K562 (cell line): Measurements from ENCODE around the gene WDR27. TPM values are rescaled to one million over a fixed set of nuclear protein-coding genes. Genes with fewer than 3 reads are reported as not detected.

ENCODE experiments used
- EGR1 ChIP-seq: fragments of 450-650 bp; conservative IDR thresholded peaks from 2 replicates; pipeline ENCODE4 v1.6.1; 2017; ENCODE audit warnings: mild to moderate bottlenecking
- GABPB2 ChIP-seq: fragments of 250-450 bp; sonication (Bioruptor Pico); conservative IDR thresholded peaks from 2 replicates; pipeline ENCODE4 v1.5.1; 2021; ENCODE audit warnings: mild to moderate bottlenecking
- KHSRP ChIP-seq: fragments of 450-650 bp; IDR thresholded peaks from 2 replicates; pipeline ENCODE4 v1.6.1; 2017
- XRCC3 ChIP-seq: fragments of 450-650 bp; IDR thresholded peaks from 2 replicates; pipeline ENCODE4 v1.6.1; 2017; ENCODE audit warnings: mild to moderate bottlenecking, moderate library complexity
- polyA plus RNA-seq, 8 experiments: library from polyadenylated mRNA; depleted of rRNA in 4 of 8; stranded (reverse) in 5 of 8; unstranded in 3 of 8; fragments of >200 nt; fragmentation: Nextera tagmentation in 2 of 8; fragmentation: Illumina TruSeq in 1 of 8; extraction: Ambion mirVana in 2 of 8; extraction: Trizol in 1 of 8; gene quantifications; 2 replicates each; pipeline versions ENCODE4 v1.2.1 to v1.2.3, GENCODE V29; 2011 to 2014; ENCODE audit warnings: inconsistent platforms in 1 of 8, missing spikeins in 1 of 8
- total RNA-seq, 7 experiments: library from RNA; depleted of rRNA in 6 of 7; stranded (reverse); fragments of >200 nt in 6 of 7; fragmentation: Illumina TruSeq in 2 of 7; extraction: Trizol in 2 of 7; gene quantifications; 2 replicates each; pipeline versions ENCODE4 v1.2.1 to v1.2.3, GENCODE V29; 2011 to 2021; ENCODE audit warnings: low replicate concordance in 1 of 7
- TF ChIP-seq, protein P1 (sequence below), 2 experiments: fragments of 450-650 bp in 1 of 2; sonication (generic) in 1 of 2; formaldehyde crosslinking in 1 of 2; IDR thresholded peaks; 2 replicates each; pipeline versions ENCODE4 v1.7.1 to v1.9.0; 2016 to 2022; ENCODE audit warnings: inconsistent platforms in 1 of 2, mild to moderate bottlenecking in 1 of 2, missing genetic modification reagents in 1 of 2

Gene WDR27
- total and polyA plus RNA-seq, 9 of the 15 experiments (the other 6 are each of a cell fraction or from before 2014, with no cell fraction given) = 4.3 to 77.2 (median 22.7) TPM

GRCh38 chr6:169664227-169664626, 37.6 kb downstream of the WDR27 start (continued):
- TF ChIP-seq, protein P1, sequence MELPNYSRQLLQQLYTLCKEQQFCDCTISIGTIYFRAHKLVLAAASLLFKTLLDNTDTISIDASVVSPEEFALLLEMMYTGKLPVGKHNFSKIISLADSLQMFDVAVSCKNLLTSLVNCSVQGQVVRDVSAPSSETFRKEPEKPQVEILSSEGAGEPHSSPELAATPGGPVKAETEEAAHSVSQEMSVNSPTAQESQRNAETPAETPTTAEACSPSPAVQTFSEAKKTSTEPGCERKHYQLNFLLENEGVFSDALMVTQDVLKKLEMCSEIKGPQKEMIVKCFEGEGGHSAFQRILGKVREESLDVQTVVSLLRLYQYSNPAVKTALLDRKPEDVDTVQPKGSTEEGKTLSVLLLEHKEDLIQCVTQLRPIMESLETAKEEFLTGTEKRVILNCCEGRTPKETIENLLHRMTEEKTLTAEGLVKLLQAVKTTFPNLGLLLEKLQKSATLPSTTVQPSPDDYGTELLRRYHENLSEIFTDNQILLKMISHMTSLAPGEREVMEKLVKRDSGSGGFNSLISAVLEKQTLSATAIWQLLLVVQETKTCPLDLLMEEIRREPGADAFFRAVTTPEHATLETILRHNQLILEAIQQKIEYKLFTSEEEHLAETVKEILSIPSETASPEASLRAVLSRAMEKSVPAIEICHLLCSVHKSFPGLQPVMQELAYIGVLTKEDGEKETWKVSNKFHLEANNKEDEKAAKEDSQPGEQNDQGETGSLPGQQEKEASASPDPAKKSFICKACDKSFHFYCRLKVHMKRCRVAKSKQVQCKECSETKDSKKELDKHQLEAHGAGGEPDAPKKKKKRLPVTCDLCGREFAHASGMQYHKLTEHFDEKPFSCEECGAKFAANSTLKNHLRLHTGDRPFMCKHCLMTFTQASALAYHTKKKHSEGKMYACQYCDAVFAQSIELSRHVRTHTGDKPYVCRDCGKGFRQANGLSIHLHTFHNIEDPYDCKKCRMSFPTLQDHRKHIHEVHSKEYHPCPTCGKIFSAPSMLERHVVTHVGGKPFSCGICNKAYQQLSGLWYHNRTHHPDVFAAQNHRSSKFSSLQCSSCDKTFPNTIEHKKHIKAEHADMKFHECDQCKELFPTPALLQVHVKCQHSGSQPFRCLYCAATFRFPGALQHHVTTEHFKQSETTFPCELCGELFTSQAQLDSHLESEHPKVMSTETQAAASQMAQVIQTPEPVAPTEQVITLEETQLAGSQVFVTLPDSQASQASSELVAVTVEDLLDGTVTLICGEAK (IDR thresholded peaks at IDR 0.05) = no peak
- TF ChIP-seq, protein P1 (CRISPR knock-in tag; IDR thresholded peaks at IDR 0.05) = no peak
- TF ChIP-seq KHSRP (no peak), EGR1 (no peak), XRCC3 (no peak), GABPB2 (CRISPR knock-in tag) (no peak)
